Measurements from ENCODE around the gene APBB3.

APBB3 gene

GRCh38 chr5:140549237-140550144 is 14.9 kb downstream of the APBB3 start:
- ATAC-seq (ENCODE audit: insufficient read depth, low read depth) (no peak), DNase-seq (peak; percentile 45)
- Histone ChIP-seq H3K79me2 (ENCODE audit: insufficient read depth, low read length) (peaks cover 31% of the 10 kb centered on the region), H3K36me3 (ENCODE audit: insufficient read depth, low read length) (peaks cover 65% of the 10 kb centered on the region), H2AFZ (ENCODE audit: low read depth, low read length) (no peak overlapping the region), H3K27ac (ENCODE audit: low read length) (peak overlapping the region; percentile 83; the same call in 1 of the 2 replicates), H3K4me1 (ENCODE audit: insufficient read depth, low read length) (peaks cover 44% of the 10 kb centered on the region), H3K9me3 (ENCODE audit: insufficient read depth, low read length, severe bottlenecking) (no peaks in the 10 kb centered on the region), H4K20me1 (ENCODE audit: insufficient read depth, low read length) (peaks cover 8% of the 10 kb centered on the region; the same call in 1 of the 2 replicates), H3K4me2 (ENCODE audit: insufficient read depth, low read length) (no peak overlapping the region), H3K9ac (ENCODE audit: low read depth, low read length) (peak overlapping the region; percentile 74), H3K27me3 (ENCODE audit: insufficient read depth, low read length, poor library complexity) (no peaks in the 10 kb centered on the region), H3K4me3 (ENCODE audit: low read depth in 1 of 2, low read length in 2 of 2) (no peak overlapping the region)
- TF ChIP-seq CTCF (IDR thresholded peaks at IDR 0.05; ENCODE audit: borderline replicate concordance, extremely low read depth, low read length, poor library complexity, severe bottlenecking), result no peak
- no peak for TF ChIP-seq EZH2 (IDR thresholded peaks at IDR 0.05; ENCODE audit: borderline replicate concordance, low read depth, low read length, severe bottlenecking)

GRCh38 chr5:140548791-140549190 is 15.6 kb downstream of the APBB3 start:
- Histone ChIP-seq H3K9me3 (ENCODE audit: insufficient read depth, low read length, severe bottlenecking) (no peaks in the 10 kb centered on the region), H3K4me3 (ENCODE audit: low read depth in 1 of 2, low read length in 2 of 2) (peak overlapping the region in 1 of 2 experiments; percentile 57; a peak in 2 of 4 replicates), H3K4me1 (ENCODE audit: insufficient read depth, low read length) (peaks cover 37% of the 10 kb centered on the region), H3K4me2 (ENCODE audit: insufficient read depth, low read length) (peak overlapping the region; percentile 68), H2AFZ (ENCODE audit: low read depth, low read length) (no peak overlapping the region), H4K20me1 (ENCODE audit: insufficient read depth, low read length) (peaks cover 8% of the 10 kb centered on the region; the same call in 1 of the 2 replicates), H3K36me3 (ENCODE audit: insufficient read depth, low read length) (peaks cover 63% of the 10 kb centered on the region), H3K27me3 (ENCODE audit: insufficient read depth, low read length, poor library complexity) (no peaks in the 10 kb centered on the region), H3K27ac (ENCODE audit: low read length) (peak overlapping the region; percentile 83), H3K79me2 (ENCODE audit: insufficient read depth, low read length) (peaks cover 24% of the 10 kb centered on the region), H3K9ac (ENCODE audit: low read depth, low read length) (peak overlapping the region; percentile 74)
- ATAC-seq (ENCODE audit: insufficient read depth, low read depth), result no peak
- no peak for DNase-seq
- TF ChIP-seq CTCF (IDR thresholded peaks at IDR 0.05; ENCODE audit: borderline replicate concordance, extremely low read depth, low read length, poor library complexity, severe bottlenecking) (no peak), EZH2 (IDR thresholded peaks at IDR 0.05; ENCODE audit: borderline replicate concordance, low read depth, low read length, severe bottlenecking) (no peak)

GRCh38 chr5:140548300-140548688 is 16.1 kb downstream of the APBB3 start:
- H3K4me1 ChIP-seq (ENCODE audit: insufficient read depth, low read length), result peaks cover 33% of the 10 kb centered on the region
- peak overlapping the region; percentile 83 for H3K27ac ChIP-seq (ENCODE audit: low read length)
- H2AFZ ChIP-seq (ENCODE audit: low read depth, low read length), result peak overlapping the region; percentile 63
- DNase-seq (no peak), ATAC-seq (ENCODE audit: insufficient read depth, low read depth) (no peak)
- peaks cover 60% of the 10 kb centered on the region for H3K36me3 ChIP-seq (ENCODE audit: insufficient read depth, low read length)
- H3K9ac ChIP-seq (ENCODE audit: low read depth, low read length), result peak overlapping the region; percentile 74
- peak overlapping the region; percentile 68 for H3K4me2 ChIP-seq (ENCODE audit: insufficient read depth, low read length)
- no peak for TF ChIP-seq CTCF (IDR thresholded peaks at IDR 0.05; ENCODE audit: borderline replicate concordance, extremely low read depth, low read length, poor library complexity, severe bottlenecking)
- no peak for TF ChIP-seq EZH2 (IDR thresholded peaks at IDR 0.05; ENCODE audit: borderline replicate concordance, low read depth, low read length, severe bottlenecking)
- H3K79me2 ChIP-seq (ENCODE audit: insufficient read depth, low read length), result peaks cover 19% of the 10 kb centered on the region
- H3K9me3 ChIP-seq (ENCODE audit: insufficient read depth, low read length, severe bottlenecking), result no peaks in the 10 kb centered on the region
- H3K27me3 ChIP-seq (ENCODE audit: insufficient read depth, low read length, poor library complexity), result no peaks in the 10 kb centered on the region
- H3K4me3 ChIP-seq (ENCODE audit: low read depth in 1 of 2, low read length in 2 of 2), result peak overlapping the region; percentile 9 to 57; a peak in 3 of 4 replicates
- H4K20me1 ChIP-seq (ENCODE audit: insufficient read depth, low read length), result peaks cover 8% of the 10 kb centered on the region; the same call in 1 of the 2 replicates
